ENCODE data around the gene ZAR1.
"Not testable (repeated sequence)": the region's sequence is repeated elsewhere in the genome, so short reads cannot be mapped to it uniquely, and the experiment has no call there.

The ZAR1 gene

GRCh38 chr4:48490012-48490679, at the start of gene ZAR1:
ZAR1 (plus strand) TSS chr4:48490252; CDS start chr4:48490292, 40 bp downstream.
- no peak for DNase-seq (ENCODE audit: low read depth in 2 of 2)

- DNase-seq (ENCODE audit: low read depth in 2 of 2): not testable (repeated sequence)
These were observed 49.1 kb upstream of the ZAR1 start for GRCh38 chr4:48440914-48441313.

GRCh38 chr4:48445704-48446103, 44.3 kb upstream of the ZAR1 start:
- DNase-seq (ENCODE audit: low read depth in 2 of 2): no peak

- no peak for DNase-seq (ENCODE audit: low read depth in 2 of 2)
These were observed 43.4 kb upstream of the ZAR1 start for GRCh38 chr4:48446642-48447041.

- no peak for DNase-seq (ENCODE audit: low read depth in 2 of 2)
These were observed 40.9 kb upstream of the ZAR1 start for GRCh38 chr4:48449151-48449550.

GRCh38 chr4:48450740-48451139, 39.3 kb upstream of the ZAR1 start:
- no peak for DNase-seq (ENCODE audit: low read depth in 2 of 2)

- not testable (repeated sequence) for DNase-seq (ENCODE audit: low read depth in 2 of 2)
These were observed 38.4 kb upstream of the ZAR1 start for GRCh38 chr4:48451656-48452055.

GRCh38 chr4:48454591-48454990, 35.5 kb upstream of the ZAR1 start:
- DNase-seq (ENCODE audit: low read depth in 2 of 2): no peak

GRCh38 chr4:48461000-48461399, 29.1 kb upstream of the ZAR1 start:
- DNase-seq (ENCODE audit: low read depth in 2 of 2): no peak

GRCh38 chr4:48462363-48462762, 27.7 kb upstream of the ZAR1 start:
- no peak for DNase-seq (ENCODE audit: low read depth in 2 of 2)

GRCh38 chr4:48467442-48467841, 22.6 kb upstream of the ZAR1 start:
- no peak for DNase-seq (ENCODE audit: low read depth in 2 of 2)

GRCh38 chr4:48467891-48468290, 22.2 kb upstream of the ZAR1 start:
- DNase-seq (ENCODE audit: low read depth in 2 of 2): no peak

GRCh38 chr4:48470137-48470536, 19.9 kb upstream of the ZAR1 start:
- no peak for DNase-seq (ENCODE audit: low read depth in 2 of 2)

- DNase-seq (ENCODE audit: low read depth in 2 of 2): no peak
These were observed 19.5 kb upstream of the ZAR1 start for GRCh38 chr4:48470570-48470969.

GRCh38 chr4:48472794-48473193, 17.3 kb upstream of the ZAR1 start:
- DNase-seq (ENCODE audit: low read depth in 2 of 2): no peak

GRCh38 chr4:48475770-48476169, 14.3 kb upstream of the ZAR1 start:
- DNase-seq (ENCODE audit: low read depth in 2 of 2): no peak

GRCh38 chr4:48478273-48478672, 11.8 kb upstream of the ZAR1 start:
- DNase-seq (ENCODE audit: low read depth in 2 of 2): no peak

GRCh38 chr4:48481581-48481980, 8.5 kb upstream of the ZAR1 start:
- no peak for DNase-seq (ENCODE audit: low read depth in 2 of 2)

- no peak for DNase-seq (ENCODE audit: low read depth in 2 of 2)
These were observed 6.9 kb upstream of the ZAR1 start, which contains the start of gene SLC10A4 for GRCh38 chr4:48483006-48483776. SLC10A4 (plus strand) TSS chr4:48483343; CDS start chr4:48483562, 219 bp downstream.

- no peak for DNase-seq (ENCODE audit: low read depth in 2 of 2)
These were observed 6.1 kb upstream of the ZAR1 start for GRCh38 chr4:48483777-48484493.

- DNase-seq (ENCODE audit: low read depth in 2 of 2): no peak
These were observed 5.4 kb upstream of the ZAR1 start for GRCh38 chr4:48484494-48485168.

- DNase-seq (ENCODE audit: low read depth in 2 of 2): no peak
These were observed 405 bp upstream of the ZAR1 start for GRCh38 chr4:48489683-48490011.
